Ovary (tissue), 3 donors: ENCODE data around the gene MME.

Experiments
- CTCF ChIP-seq, 3 donors: fragments of 450-650 bp in 2 of 3; fragments of 200-600 bp in 1 of 3; IDR thresholded peaks; one replicate each; pipeline versions ENCODE4 v1.5.1 to v1.8.0; 2016 to 2022; ENCODE audit warnings: antibody characterized with exemption in 3 of 3, mild to moderate bottlenecking in 1 of 3
- EP300 ChIP-seq: sonication (generic); formaldehyde crosslinking; IDR thresholded peaks from one replicate; pipeline ENCODE4 v1.6.1; 2017; ENCODE audit warnings: antibody characterized with exemption
- POLR2A ChIP-seq: fragments of 450-650 bp; IDR thresholded peaks from one replicate; pipeline ENCODE4 v1.6.1; 2017; ENCODE audit warnings: antibody characterized with exemption, mild to moderate bottlenecking, moderate library complexity
- donor health status: DM: no; HTN: no; CAD: no.

- TF ChIP-seq POLR2A (no peak), CTCF (IDR thresholded peaks at IDR 0.05) (no peak), EP300 (no peak)
Observed at GRCh38 chr3:155070316-155070715, 9.8 kb upstream of the MME start.
